GM12801 (cell line): ENCODE results near the gene GLI3.

Source experiments
- CTCF ChIP-seq: IDR thresholded peaks from one replicate; pipeline ENCODE4 v1.5.1; 2011; ENCODE audit warnings: control low read depth; ENCODE audit not compliant: insufficient read length; ENCODE audit errors: extremely low read depth

The GLI3 gene

GRCh38 chr7:42127232-42127622 lies 109.8 kb downstream of the GLI3 start:
- TF ChIP-seq CTCF, result no peak

- TF ChIP-seq CTCF, result no peak
Measured at GRCh38 chr7:42126475-42127231, 110.4 kb downstream of the GLI3 start.

GRCh38 chr7:42125321-42125720 lies 111.7 kb downstream of the GLI3 start:
- TF ChIP-seq CTCF, result no peak

GRCh38 chr7:42123716-42124115 lies 113.3 kb downstream of the GLI3 start:
- TF ChIP-seq CTCF, result no peak

GRCh38 chr7:42120191-42120590 lies 116.8 kb downstream of the GLI3 start:
- TF ChIP-seq CTCF, result no peak

- no peak for TF ChIP-seq CTCF
Measured at GRCh38 chr7:42117201-42117600, 119.8 kb downstream of the GLI3 start.

- TF ChIP-seq CTCF, result no peak
Measured at GRCh38 chr7:42115795-42116194, 121.2 kb downstream of the GLI3 start.
